KOPT-K1 (cell line): ENCODE data around the gene ALDH1L1.

Source experiments
- H3K27ac ChIP-seq: fragments of 200-600 bp; sonication (generic); 2 replicates; pipeline ENCODE4 v1.5.1; 2016; ENCODE audit warnings: antibody characterized with exemption, mild to moderate bottlenecking, low read depth, low read length; ENCODE audit not compliant: poor library complexity, severe bottlenecking
- H3K36me3 ChIP-seq: fragments of 200-600 bp; sonication (generic); 2 replicates; pipeline ENCODE4 v1.5.1; 2017; ENCODE audit warnings: antibody characterized with exemption, mild to moderate bottlenecking, low read length, moderate library complexity; ENCODE audit not compliant: insufficient read depth
- H3K9me3 ChIP-seq: fragments of 200-600 bp; sonication (generic); 2 replicates; pipeline ENCODE4 v1.5.1; 2017; ENCODE audit warnings: antibody characterized with exemption, low read length, mild to moderate bottlenecking; ENCODE audit not compliant: insufficient read depth, poor library complexity, severe bottlenecking

Gene ALDH1L1

DNA sequence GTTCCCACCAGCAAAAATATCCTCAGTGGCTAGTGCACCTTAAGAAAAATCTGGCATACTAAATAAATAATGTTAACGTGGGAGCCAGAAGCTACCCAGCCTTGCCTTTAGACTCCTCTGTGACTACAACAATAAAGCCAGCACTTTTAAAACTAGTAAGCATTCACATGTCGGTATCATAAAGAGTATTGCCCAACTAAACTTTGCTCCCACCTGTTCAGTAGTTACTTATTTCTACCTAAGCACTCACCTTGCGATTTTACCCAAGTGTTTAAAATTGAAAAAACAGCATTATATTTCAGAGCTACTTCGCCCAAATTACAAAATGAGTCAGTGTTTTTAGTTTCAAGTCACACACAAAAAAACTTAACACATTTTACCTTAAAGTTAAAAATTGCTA is 12.8 kb downstream of the ALDH1L1 start:
- H3K9me3 ChIP-seq, result peaks cover 4% of the 10 kb centered on the region
- no peaks in the 10 kb centered on the region for H3K36me3 ChIP-seq
- no peak overlapping the region for H3K27ac ChIP-seq

DNA sequence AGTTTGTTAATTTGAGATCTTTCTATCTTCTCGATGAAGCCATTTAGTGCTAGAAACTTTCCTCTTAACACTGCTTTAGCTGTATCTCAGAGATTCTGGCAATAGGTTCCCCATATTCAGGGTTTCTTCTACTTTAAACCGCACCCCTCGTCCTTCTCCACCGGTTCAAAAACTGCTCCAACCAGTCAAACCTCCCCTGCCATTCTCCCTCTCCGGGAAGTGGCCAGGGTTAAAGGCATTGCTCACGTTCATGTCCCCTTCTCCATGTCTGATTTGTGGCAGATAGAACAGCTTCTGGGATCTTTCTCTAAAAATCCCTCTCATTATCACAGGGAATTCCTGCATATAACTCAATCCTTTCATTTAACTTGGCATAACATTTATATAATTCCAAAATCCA is 14.4 kb downstream of the ALDH1L1 start:
- peaks cover 4% of the 10 kb centered on the region for H3K9me3 ChIP-seq

DNA sequence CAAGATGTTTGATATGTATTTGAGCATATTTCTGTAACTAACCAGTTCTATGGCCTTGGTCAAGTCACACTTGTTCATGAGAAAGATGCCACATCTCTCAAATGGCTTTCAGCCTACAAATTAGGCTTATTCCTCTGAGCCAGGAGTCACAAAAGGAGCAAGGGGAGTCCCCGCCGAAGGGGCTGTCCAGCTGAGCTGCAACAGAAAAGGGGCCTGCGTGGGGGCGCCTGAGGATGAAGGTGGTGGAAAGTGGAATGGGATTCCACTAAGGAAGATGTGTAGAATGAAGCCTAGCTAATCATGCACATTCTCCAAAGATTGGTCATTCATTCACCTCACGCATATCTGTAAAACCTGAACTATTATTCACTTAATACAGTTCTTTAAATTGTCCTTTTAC is 19.1 kb downstream of the ALDH1L1 start:
- Histone ChIP-seq H3K27ac (no peak overlapping the region), H3K36me3 (no peaks in the 10 kb centered on the region), H3K9me3 (peaks cover 4% of the 10 kb centered on the region)

More for the DNA sequence above, 14.4 kb downstream of the ALDH1L1 start:
- no peak overlapping the region for H3K27ac ChIP-seq
- no peaks in the 10 kb centered on the region for H3K36me3 ChIP-seq

DNA sequence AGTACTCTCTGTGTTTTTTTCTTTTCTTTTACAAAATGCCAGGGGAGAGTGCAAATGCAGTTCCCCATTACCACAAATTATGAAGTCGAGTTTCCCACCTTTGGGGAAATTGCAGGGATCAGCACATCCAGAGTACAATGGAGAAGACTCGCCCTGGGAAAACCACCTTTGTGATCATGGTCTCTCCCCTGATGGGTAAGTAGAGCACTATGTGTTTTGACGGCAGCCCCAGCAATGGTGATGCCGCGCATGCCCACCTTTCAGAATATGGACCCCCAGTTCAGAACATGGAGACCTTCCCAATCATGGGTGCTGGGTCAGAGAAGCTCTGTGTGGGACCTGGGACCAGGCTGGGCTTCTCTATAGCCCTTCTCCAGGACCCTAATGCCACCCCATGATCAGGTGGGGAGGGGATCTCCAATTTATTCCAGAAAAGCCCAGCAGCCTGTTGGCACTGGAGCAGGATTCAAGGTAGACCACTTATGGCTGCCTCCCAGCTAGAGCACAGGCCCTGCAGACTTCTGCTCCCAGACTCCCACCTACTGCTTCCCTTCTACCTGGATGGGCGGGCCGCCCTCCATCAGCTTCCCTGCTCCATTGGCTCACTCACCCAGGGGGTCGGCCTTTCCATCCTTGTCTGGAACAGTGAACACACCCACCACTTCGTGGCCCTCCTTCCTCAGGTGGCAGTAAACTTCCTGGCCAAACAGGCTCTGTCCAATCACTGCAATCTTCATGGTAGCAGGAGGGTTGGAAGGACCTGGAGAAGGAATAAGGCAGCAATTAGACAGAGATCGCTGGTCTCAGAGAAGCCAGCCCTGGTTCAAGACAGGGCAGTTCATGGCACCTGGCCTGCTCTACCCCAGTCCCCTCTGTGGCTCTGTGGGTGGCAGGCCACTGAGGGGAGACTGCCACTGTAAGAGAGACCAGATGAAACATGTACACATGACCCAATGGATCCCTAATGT is 19.9 kb downstream of the ALDH1L1 start:
- H3K9me3 ChIP-seq, result peaks cover 4% of the 10 kb centered on the region
- no peak overlapping the region for H3K27ac ChIP-seq
- no peaks in the 10 kb centered on the region for H3K36me3 ChIP-seq

DNA sequence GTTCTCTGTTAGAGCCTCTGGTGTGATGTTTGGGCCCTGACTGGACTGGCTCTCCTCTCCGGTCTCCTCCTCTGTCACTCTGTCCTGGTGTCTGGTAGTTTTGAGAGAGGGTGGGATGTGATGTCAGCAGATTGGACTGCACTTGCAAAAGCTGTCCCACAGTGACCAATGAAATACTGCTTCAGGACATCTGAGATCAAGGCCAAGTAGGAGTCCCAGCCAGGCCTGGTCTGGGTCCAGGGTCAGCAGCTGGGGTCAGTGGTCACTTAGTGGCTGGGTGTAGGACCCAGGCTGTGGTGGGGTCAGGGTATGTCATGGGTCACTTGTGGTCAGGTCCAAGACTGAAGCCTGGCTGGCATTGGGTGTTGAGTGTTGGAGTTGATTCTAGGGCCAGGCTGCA is 20.9 kb downstream of the ALDH1L1 start:
- Histone ChIP-seq H3K36me3 (no peaks in the 10 kb centered on the region), H3K9me3 (peaks cover 4% of the 10 kb centered on the region), H3K27ac (no peak overlapping the region)

DNA sequence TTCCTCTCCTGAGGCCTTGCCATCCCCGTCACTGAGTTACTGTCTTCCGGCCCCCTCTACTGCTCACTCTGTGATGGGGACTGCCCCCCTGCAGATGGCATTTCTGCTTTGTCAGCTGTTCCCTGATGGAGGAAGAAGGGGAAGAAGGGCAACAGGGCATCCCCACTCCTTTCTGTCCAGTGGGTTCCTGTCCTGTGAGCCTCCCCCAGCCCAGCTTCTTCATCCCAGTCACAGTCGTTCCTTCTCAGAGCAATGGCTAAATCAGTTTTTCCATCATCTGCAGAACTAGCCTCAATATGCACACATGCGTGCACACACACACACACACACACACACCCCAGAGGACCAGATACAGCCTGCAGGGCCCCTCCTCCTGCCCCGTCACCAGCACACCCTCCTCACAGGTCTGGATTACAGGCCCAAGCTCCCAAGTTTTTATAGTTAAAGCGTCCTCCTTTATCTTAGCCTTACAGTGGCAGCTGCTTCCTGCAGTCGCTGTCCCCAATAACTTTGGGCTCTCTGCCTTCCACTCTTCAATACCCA is 21.4 kb downstream of the ALDH1L1 start:
- no peak overlapping the region for H3K27ac ChIP-seq
- no peaks in the 10 kb centered on the region for H3K9me3 ChIP-seq
- H3K36me3 ChIP-seq, result no peaks in the 10 kb centered on the region

DNA sequence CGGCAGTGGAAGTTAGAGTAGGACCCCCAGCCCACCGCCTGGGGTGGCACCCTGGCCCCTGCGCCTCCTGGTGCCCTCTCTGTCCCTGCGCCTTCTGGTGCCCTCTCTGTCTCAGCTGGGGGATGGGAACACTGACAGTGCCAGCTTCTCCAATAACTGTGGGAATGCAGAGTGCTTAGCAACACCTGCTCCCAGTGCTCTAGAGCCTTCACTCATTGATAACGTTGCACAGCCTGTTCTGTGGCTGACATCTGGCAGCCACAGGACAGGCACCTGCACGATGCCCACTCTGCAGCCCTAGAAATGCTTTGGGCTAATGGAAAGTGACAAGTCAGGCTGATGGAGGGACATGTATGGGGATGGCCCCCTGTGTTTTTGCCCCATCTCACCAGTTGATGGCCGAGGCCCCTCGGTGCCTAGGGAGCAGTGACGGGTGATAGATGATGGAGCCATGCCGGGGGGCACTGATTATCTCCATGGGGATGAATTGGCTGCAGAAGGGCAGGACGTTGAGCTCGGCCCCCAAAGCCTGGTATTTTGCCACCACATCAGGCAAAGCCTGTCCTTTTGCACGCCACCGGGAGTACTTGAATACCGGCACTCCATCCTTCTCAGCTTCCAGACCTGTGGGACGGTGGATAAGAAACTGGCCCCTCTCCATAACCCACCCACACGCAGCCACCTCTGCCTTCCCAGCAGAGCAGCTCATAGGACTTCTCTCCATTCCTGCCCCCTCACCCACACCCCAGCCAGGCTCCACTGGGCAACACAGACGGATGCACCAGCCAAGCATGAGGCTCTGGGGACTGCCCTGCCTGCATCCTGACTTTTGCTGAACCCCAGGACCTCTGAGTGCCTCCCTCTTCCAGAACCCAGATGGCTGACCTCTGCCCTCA is 22.1 kb downstream of the ALDH1L1 start:
- Histone ChIP-seq H3K36me3 (no peaks in the 10 kb centered on the region), H3K9me3 (no peaks in the 10 kb centered on the region), H3K27ac (no peak overlapping the region)

DNA sequence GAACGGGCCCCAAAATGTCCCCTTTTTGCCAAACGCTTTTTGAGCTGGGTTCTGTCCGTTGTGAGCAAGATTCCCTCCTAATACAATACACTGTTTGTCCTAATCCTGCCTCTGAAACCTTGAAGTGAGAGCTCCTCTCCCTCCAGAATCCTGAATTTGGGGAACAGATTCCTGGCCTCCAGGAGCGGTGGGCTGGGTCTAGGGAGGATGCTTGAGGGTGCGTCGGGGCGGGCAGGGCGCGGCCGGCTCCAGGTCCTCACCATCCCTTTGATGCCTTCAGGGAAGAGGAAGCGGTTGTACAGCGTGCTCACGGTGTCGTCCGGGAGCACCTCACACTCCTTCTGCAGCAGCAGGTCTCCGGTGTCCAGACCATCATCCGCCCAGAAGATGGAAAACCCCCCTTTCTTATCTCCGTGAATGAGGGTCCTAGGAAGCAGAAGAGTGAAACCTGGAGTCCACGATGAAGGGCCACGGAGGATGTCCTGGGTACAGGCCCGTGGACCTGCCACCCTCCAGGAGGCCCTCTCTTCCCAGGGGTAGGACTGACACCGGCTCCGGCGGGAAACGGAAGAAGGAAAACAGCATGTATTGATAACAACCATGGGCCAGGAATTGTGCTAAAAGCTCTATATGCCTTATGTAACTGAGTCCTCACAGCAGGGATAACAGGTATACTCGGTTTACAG is 23.2 kb downstream of the ALDH1L1 start:
- no peaks in the 10 kb centered on the region for H3K36me3 ChIP-seq
- H3K27ac ChIP-seq, result no peak overlapping the region
- no peaks in the 10 kb centered on the region for H3K9me3 ChIP-seq

DNA sequence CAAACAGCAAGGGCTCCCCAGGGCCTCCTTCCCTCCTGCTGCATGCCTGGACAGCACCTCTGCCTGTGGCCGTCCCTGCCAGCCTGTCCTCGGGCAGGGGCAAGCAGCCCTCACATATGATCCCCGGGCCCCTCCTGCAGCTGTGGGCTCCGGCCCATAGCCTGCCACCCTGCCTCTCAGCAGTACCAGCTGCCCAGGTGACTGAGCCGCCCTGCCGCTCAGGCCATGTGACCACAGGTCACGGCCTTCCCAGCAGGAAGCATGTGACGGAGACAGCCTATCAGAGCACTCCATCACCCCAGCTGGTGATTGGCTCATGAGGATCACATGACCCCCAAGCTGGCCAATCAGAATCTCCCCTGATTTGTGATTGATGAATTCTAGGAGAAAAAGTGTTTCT is 23.9 kb downstream of the ALDH1L1 start:
- Histone ChIP-seq H3K9me3 (no peaks in the 10 kb centered on the region), H3K36me3 (no peaks in the 10 kb centered on the region), H3K27ac (no peak overlapping the region)

DNA sequence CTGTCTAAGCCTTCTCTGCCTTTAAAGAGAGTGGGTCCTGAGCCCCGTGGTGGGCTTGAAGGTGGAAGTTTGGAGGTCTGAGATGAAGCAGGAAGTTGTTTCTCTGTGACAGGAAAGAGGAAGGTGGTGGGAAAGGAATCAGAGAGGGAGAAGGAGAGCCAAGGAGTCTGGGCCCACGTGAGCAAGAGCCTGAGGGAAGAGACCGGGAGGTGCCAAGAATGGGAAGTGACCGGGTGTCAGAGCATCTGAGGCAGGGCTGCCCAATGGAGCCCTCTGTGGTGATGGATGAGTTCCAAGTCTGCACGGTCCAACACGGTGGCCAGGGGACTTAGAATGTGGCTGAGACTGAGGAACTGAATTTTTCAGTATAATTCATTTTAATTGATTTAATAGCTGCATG is 24.6 kb downstream of the ALDH1L1 start:
- H3K36me3 ChIP-seq, result no peaks in the 10 kb centered on the region
- H3K27ac ChIP-seq, result no peak overlapping the region

DNA sequence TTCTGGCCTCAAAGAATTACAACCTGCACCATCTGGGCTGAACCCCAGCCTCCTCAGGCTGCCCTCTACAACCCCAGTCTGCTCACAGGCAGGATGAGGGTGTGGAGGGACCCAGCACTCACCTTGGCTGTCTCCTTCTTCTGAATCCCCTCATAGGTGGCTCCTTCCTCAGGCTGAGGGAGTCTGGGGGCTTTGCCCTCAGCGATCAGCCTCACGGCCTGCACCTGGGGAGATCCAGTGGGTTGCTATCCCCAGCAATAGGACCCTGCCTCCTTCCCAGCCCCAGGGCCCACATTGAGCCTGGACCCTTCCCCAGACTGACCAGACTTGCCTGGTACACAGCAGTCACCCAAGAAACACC is 25.1 kb downstream of the ALDH1L1 start:
- no peaks in the 10 kb centered on the region for H3K9me3 ChIP-seq
- no peaks in the 10 kb centered on the region for H3K36me3 ChIP-seq
- no peak overlapping the region for H3K27ac ChIP-seq

More for the DNA sequence above, 24.6 kb downstream of the ALDH1L1 start:
- H3K9me3 ChIP-seq, result no peaks in the 10 kb centered on the region

DNA sequence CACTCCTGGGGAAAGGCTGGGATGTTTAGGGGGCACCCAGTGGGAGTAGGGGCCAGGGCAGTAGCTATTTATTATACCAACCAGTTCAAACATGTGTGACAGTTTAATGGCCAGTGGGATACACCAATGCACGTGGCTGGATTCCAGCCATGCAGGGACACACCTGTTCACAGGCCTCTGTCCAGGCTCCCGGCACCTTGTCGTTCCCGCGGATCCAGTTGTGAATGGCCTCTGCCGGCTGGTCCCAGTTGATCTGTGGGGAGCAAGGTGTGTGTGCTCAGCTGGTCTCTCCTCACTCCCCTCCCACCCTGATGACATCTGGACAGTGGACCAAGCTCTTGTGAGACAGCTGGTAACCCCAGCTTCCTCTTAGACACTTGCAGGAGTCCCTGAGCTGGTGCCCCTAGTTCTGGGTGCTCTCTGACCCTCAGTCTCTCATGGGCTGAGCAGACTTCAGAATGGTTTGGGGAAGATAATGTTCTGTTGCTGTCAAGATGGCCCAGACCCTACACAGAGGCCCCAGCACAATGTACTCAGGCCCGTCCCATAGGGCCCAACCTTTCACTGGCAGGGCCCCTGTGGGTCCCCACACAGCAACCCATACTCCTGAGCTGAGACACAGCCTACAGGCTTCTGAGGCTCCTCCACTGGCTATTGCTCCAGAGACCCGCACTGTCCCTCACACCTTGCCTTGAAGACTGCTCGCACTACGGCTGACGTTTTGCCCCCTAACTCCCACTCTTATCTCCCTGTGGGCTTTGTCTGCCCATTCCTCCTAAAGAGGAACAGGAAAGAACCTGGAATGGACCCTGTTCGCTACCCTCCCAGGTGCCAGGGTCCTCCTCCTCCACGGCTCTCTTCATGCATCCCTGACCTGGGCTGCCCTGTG is 25.8 kb downstream of the ALDH1L1 start:
- no peaks in the 10 kb centered on the region for H3K9me3 ChIP-seq
- H3K36me3 ChIP-seq, result no peaks in the 10 kb centered on the region
- no peak overlapping the region for H3K27ac ChIP-seq

DNA sequence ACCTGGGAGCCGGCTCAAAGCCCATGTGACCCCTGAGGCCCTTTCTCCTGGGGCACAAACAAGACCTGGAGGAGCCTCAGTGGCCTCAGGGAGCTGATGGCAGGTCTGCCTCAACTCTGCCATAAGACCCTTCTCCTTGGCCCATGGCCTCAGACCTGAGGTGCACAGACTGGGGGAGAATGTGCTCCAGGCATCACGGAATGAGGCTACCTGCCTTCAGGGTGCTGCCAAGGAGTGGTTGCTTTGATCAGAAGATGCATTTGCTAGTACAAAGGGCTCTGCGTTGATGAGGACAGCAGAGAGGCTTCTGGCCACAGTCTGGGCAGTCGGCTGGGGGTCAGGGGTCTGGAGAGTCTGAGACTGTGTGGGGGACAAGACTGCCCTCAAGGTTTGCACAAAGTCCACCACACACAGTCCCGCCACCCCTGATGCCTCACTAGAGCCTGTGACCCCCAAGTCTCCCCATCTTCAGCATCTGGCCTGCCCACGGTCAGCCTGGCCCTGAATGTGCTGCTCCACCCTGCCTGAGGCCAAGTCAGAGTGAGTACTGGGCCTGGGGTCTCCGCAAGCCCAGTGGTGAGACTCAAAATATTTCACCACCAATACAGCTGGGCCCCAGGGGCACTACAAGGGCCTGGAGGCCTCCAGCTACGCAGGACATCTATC is 26.6 kb downstream of the ALDH1L1 start:
- no peaks in the 10 kb centered on the region for H3K36me3 ChIP-seq
- H3K27ac ChIP-seq, result no peak overlapping the region
- H3K9me3 ChIP-seq, result no peaks in the 10 kb centered on the region
